K562 (cell line): ENCODE measurements around the gene OGFR. TPM values are rescaled to one million over a fixed set of nuclear protein-coding genes. Genes with fewer than 3 reads are reported as not detected.
A peak's percentile ranks its signal among the peaks of the same experiment; 100 is the strongest.

Experiments
- ATAC-seq: fragments of 200-7000 bp; cut with Tn5 transposase; 3 replicates; pipeline ENCODE4 v1.9.1; 2020; ENCODE audit warnings: moderate library complexity
- BruUV-seq: library from RNA; stranded (reverse); fragments of 400-500 nt; replicated peaks from 2 replicates; lab custom pipeline; 2021; lab: Mats Ljungman, UMichigan
- CTCF ChIA-PET: fragments of 300-600 bp; formaldehyde crosslinking; extraction: SDS; loops from one replicate; lab custom pipeline; 2021; ENCODE audit warnings: low intra/inter-chr PET ratio; lab: Yijun Ruan, JAX
- POLR2A ChIA-PET: fragments of 300-600, 350-650 bp; sonication (Branson Sonifier 250); formaldehyde crosslinking; extraction: SDS; loops from one replicate; lab custom pipeline; 2021; ENCODE audit warnings: antibody characterized with exemption, inconsistent platforms; lab: Yijun Ruan, JAX
- DNase-seq, 4 experiments: peaks; one replicate each; pipeline versions ENCODE4 v3.0.0 to v3.0.0-alpha.2; 2011 to 2018; ENCODE audit warnings: low spot score in 3 of 4, mixed read lengths in 3 of 4; ENCODE audit errors: extremely low read depth in 1 of 4
- FAIRE-seq: peaks from 2 replicates; lab custom pipeline; 2011; peaks lifted over from hg19 to GRCh38; lab: Jason Lieb, UNC
- H2AFZ ChIP-seq: 2 replicates; pipeline ENCODE4 v1.6.0; 2011; ENCODE audit warnings: low read depth, low read length, control low read depth, inconsistent platforms
- H3K27ac ChIP-seq: fragments of 200-600 bp; 3 replicates; pipeline ENCODE4 v1.8.0; 2011; ENCODE audit warnings: low read depth, mild to moderate bottlenecking, control low read depth, inconsistent platforms, low read length, moderate library complexity, mixed read lengths; ENCODE audit errors: extremely low read depth
- H3K27me3 ChIP-seq, 2 experiments: fragments of 300-600 bp in 1 of 2; 2 replicates in 1 of 2; 3 replicates in 1 of 2; pipeline versions ENCODE4 v1.6.0 to v1.8.0; 2011; ENCODE audit warnings: inconsistent platforms in 2 of 2, low read length in 2 of 2, mild to moderate bottlenecking in 1 of 2, mixed read lengths in 1 of 2, moderate library complexity in 1 of 2; ENCODE audit not compliant: control insufficient read depth in 2 of 2, insufficient read depth in 2 of 2
- H3K36me3 ChIP-seq: fragments of 300-600 bp; 3 replicates; pipeline ENCODE4 v1.8.0; 2011; ENCODE audit warnings: mild to moderate bottlenecking, low read length, inconsistent platforms; ENCODE audit not compliant: control insufficient read depth, insufficient read depth
- H3K4me1 ChIP-seq, 2 experiments: fragments of 200-600 bp in 1 of 2; replicated peaks in 1 of 2; 2 replicates in 1 of 2; 3 replicates in 1 of 2; pipeline versions ENCODE4 v1.5.1 to v1.8.0; 2011; ENCODE audit warnings: inconsistent platforms in 2 of 2, low read length in 2 of 2, mild to moderate bottlenecking in 1 of 2, mixed read lengths in 1 of 2, moderate library complexity in 1 of 2; ENCODE audit not compliant: control insufficient read depth in 2 of 2, insufficient read depth in 2 of 2
- H3K4me2 ChIP-seq: 2 replicates; pipeline ENCODE4 v1.6.1; 2011; ENCODE audit warnings: low read length, control low read depth, inconsistent platforms, mixed read lengths; ENCODE audit not compliant: insufficient read depth
- H3K4me3 ChIP-seq: fragments of 200-600 bp; sonication (generic), shearing (Covaris generic); 2 replicates; pipeline ENCODE4 v1.5.1; 2016; ENCODE audit warnings: control low read depth, inconsistent platforms
- H3K79me2 ChIP-seq: fragments of 200-600 bp; 3 replicates; pipeline ENCODE4 v1.8.0; 2011; ENCODE audit warnings: low read length, inconsistent platforms; ENCODE audit not compliant: control insufficient read depth, insufficient read depth
- H3K9ac ChIP-seq, 2 experiments: 2 replicates each; pipeline versions ENCODE4 v1.6.0 to v1.6.1; 2011; ENCODE audit warnings: low read depth in 2 of 2, low read length in 2 of 2, control low read depth in 1 of 2, inconsistent platforms in 1 of 2, mild to moderate bottlenecking in 1 of 2, mixed read lengths in 1 of 2; ENCODE audit not compliant: insufficient read depth in 1 of 2
- H3K9me1 ChIP-seq: one replicate; pipeline ENCODE4 v1.6.0; 2011; ENCODE audit warnings: inconsistent platforms, mild to moderate bottlenecking, low read length, moderate library complexity; ENCODE audit not compliant: control insufficient read depth, insufficient read depth
- H3K9me3 ChIP-seq: replicated peaks from 2 replicates; pipeline ENCODE4 v1.5.1; 2011; ENCODE audit warnings: low read depth, low read length, inconsistent platforms; ENCODE audit not compliant: control insufficient read depth, insufficient read depth
- H4K20me1 ChIP-seq: replicated peaks from 2 replicates; pipeline ENCODE4 v1.6.1; 2011; ENCODE audit warnings: low read length, inconsistent platforms, mixed read lengths; ENCODE audit not compliant: control insufficient read depth, insufficient read depth
- ARID4B ChIP-seq: sonication (generic); formaldehyde crosslinking; IDR thresholded peaks from 2 replicates; pipeline ENCODE4 v1.8.0; 2022; ENCODE audit warnings: mild to moderate bottlenecking, missing genetic modification reagents
- ZSCAN29 ChIP-seq: fragments of 450-650 bp; IDR thresholded peaks from 2 replicates; pipeline ENCODE4 v1.6.1; 2017
- WGBS: fragments of 100-300 bp; shearing (Covaris generic); methylation state at CpG from one replicate; pipeline ENCODE4 v1.1.6; 2016; ENCODE audit warnings: low coverage, mixed read lengths; ENCODE audit not compliant: insufficient coverage; ENCODE audit errors: missing lambda C conversion rate; 5-methylcytosine and 5-hydroxymethylcytosine counted together
- in situ Hi-C: fragments of 300-500 bp; cut with MboI; formaldehyde crosslinking; loops from 4 replicates; pipeline ENCODE4 v1.15.0; 2018; ENCODE audit warnings: inconsistent platforms, mixed read lengths
- intact Hi-C: fragments of 100-400 bp; cut with micrococcal nuclease; formaldehyde crosslinking; loops from 2 replicates; pipeline ENCODE4 v1.14.2; 2022
- polyA plus RNA-seq, 8 experiments: library from polyadenylated mRNA; depleted of rRNA in 4 of 8; stranded (reverse) in 5 of 8; unstranded in 3 of 8; fragments of >200 nt; fragmentation: Nextera tagmentation in 2 of 8; fragmentation: Illumina TruSeq in 1 of 8; extraction: Ambion mirVana in 2 of 8; extraction: Trizol in 1 of 8; gene quantifications; 2 replicates each; pipeline versions ENCODE4 v1.2.1 to v1.2.3, GENCODE V29; 2011 to 2014; ENCODE audit warnings: inconsistent platforms in 1 of 8, missing spikeins in 1 of 8
- total RNA-seq, 7 experiments: library from RNA; depleted of rRNA in 6 of 7; stranded (reverse); fragments of >200 nt in 6 of 7; fragmentation: Illumina TruSeq in 2 of 7; extraction: Trizol in 2 of 7; gene quantifications; 2 replicates each; pipeline versions ENCODE4 v1.2.1 to v1.2.3, GENCODE V29; 2011 to 2021; ENCODE audit warnings: low replicate concordance in 1 of 7
- TF ChIP-seq, protein P1 (sequence below), 3 experiments: fragments of 200-800 bp in 1 of 3; fragments of 250-450 bp in 1 of 3; fragments of 450-650 bp in 1 of 3; sonication (Bioruptor Pico) in 1 of 3; sonication (Bioruptor generic) in 1 of 3; formaldehyde crosslinking in 1 of 3; IDR thresholded peaks; 2 replicates each; pipeline versions ENCODE4 v1.6.1 to v1.8.0; 2016 to 2022; ENCODE audit warnings: mild to moderate bottlenecking in 2 of 3, missing genetic modification characterization in 2 of 3, missing compliant biosample characterization in 1 of 3, moderate library complexity in 1 of 3
- TF ChIP-seq, protein P2 (sequence below): fragments of 450-650 bp; IDR thresholded peaks from one replicate; pipeline ENCODE4 v1.6.1; 2018; ENCODE audit warnings: mild to moderate bottlenecking, moderate library complexity; ENCODE audit not compliant: partially characterized antibody

Gene OGFR
- total and polyA plus RNA-seq, 9 of the 15 experiments (the other 6 are each of a cell fraction or from before 2014, with no cell fraction given), result 0.39 to 56.3 (median 17.5) TPM

DNA sequence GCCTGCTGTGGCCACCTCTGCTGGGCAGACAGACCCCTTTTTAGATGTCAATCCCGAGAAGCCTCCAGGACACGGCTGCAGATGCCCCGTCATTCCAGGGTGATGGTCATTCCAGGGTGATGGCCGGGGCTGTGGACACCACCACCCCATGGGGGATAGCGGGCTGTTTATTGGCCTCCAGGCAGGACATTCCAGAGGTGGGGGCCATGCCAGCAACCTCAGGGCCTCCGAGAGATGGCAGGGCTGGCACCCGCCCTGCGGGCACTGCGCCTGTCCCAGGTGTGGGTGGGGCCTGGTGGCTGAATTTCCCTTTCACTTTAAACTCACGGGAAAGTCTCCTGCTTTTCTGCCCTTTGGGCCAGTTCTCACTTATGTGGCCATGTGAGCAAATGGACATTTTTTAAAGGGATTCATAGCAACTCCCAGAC lies 26.7 kb downstream of the OGFR start:
- Histone ChIP-seq H3K27me3 (peaks cover 0 to 5% of the 10 kb centered on the region in 2 experiments; a peak in 2 of 5 replicates), H3K9me1 (no peaks in the 10 kb centered on the region), H3K36me3 (no peaks in the 10 kb centered on the region), H3K4me2 (no peak overlapping the region), H3K79me2 (no peaks in the 10 kb centered on the region), H3K4me1 (peaks cover 8 to 78% of the 10 kb centered on the region in 2 experiments; a peak in 4 of 5 replicates), H3K9me3 (no peaks in the 10 kb centered on the region), H3K4me3 (no peak overlapping the region), H2AFZ (no peak overlapping the region), H3K27ac (no peak overlapping the region), H3K9ac (peak overlapping the region in 1 of 2 experiments; percentile 78; a peak in 1 of 4 replicates), H4K20me1 (no peaks in the 10 kb centered on the region)
- no peak for TF ChIP-seq ZSCAN29
- TF ChIP-seq, protein P1, sequence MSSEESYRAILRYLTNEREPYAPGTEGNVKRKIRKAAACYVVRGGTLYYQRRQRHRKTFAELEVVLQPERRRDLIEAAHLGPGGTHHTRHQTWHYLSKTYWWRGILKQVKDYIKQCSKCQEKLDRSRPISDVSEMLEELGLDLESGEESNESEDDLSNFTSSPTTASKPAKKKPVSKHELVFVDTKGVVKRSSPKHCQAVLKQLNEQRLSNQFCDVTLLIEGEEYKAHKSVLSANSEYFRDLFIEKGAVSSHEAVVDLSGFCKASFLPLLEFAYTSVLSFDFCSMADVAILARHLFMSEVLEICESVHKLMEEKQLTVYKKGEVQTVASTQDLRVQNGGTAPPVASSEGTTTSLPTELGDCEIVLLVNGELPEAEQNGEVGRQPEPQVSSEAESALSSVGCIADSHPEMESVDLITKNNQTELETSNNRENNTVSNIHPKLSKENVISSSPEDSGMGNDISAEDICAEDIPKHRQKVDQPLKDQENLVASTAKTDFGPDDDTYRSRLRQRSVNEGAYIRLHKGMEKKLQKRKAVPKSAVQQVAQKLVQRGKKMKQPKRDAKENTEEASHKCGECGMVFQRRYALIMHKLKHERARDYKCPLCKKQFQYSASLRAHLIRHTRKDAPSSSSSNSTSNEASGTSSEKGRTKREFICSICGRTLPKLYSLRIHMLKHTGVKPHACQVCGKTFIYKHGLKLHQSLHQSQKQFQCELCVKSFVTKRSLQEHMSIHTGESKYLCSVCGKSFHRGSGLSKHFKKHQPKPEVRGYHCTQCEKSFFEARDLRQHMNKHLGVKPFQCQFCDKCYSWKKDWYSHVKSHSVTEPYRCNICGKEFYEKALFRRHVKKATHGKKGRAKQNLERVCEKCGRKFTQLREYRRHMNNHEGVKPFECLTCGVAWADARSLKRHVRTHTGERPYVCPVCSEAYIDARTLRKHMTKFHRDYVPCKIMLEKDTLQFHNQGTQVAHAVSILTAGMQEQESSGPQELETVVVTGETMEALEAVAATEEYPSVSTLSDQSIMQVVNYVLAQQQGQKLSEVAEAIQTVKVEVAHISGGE (CRISPR knock-in tag; IDR thresholded peaks at IDR 0.05), result peak in 1 of 3 experiments; percentile 19; a peak in 1 of 6 replicates
- TF ChIP-seq ARID4B (CRISPR knock-in tag), result no peak
- TF ChIP-seq, protein P2, sequence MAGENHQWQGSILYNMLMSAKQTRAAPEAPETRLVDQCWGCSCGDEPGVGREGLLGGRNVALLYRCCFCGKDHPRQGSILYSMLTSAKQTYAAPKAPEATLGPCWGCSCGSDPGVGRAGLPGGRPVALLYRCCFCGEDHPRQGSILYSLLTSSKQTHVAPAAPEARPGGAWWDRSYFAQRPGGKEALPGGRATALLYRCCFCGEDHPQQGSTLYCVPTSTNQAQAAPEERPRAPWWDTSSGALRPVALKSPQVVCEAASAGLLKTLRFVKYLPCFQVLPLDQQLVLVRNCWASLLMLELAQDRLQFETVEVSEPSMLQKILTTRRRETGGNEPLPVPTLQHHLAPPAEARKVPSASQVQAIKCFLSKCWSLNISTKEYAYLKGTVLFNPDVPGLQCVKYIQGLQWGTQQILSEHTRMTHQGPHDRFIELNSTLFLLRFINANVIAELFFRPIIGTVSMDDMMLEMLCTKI, result no peak
- no peak for FAIRE-seq
- BruUV-seq, result no TSS peak
- no peak for DNase-seq
- ChIA-PET POLR2A (interaction anchor here (0.6 to 2.2 kb wide), 2 partner anchors 44 to 335 kb away, joined by 4 to 8 read pairs; no protein-coding TSS in a partner anchor), CTCF (no interaction called here)
- intact Hi-C loops, result no loop called here
- no peak for ATAC-seq
- WGBS, result 88% methylated on average over 6 of the region's 10 CpGs
- in situ Hi-C loops, result no loop called here
